Measurements from ENCODE around the gene ABCA8.
"Not testable (repeated sequence)": the region's sequence is repeated elsewhere in the genome, so short reads cannot be mapped to it uniquely, and the experiment has no call there.

ABCA8 gene

DNA sequence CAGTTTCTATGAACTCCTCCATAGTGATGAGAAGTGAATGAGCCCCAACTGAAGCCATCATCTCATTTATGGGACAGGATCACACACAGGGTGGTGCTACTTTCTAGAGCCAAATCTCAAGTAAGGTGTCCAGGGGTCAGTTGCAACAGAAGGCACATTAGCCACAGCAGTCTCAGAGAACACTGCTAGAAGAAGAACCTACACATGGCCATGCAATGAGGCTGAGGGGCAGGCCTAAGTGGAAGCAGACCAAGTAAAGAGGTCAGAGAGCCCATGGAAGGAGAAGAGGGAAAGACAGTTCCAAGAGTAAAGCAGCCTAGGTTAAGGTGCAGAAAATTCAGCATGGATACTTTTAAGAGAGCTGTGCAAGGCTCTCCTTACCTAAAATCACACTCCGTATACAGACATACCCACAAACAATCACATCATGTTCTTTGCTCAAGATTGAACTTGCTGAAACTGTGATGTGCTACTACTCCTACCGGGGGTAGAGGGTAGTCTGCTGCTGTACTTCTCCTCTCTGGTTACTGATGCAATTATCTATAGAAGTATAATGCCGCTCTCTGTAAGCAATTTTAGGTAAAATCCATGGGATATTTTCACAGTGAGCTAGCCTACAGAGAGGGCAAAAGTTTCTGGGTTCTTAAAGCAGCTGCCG lies 1.7 kb downstream of the ABCA8 start:
- TF ChIP-seq, protein P1, sequence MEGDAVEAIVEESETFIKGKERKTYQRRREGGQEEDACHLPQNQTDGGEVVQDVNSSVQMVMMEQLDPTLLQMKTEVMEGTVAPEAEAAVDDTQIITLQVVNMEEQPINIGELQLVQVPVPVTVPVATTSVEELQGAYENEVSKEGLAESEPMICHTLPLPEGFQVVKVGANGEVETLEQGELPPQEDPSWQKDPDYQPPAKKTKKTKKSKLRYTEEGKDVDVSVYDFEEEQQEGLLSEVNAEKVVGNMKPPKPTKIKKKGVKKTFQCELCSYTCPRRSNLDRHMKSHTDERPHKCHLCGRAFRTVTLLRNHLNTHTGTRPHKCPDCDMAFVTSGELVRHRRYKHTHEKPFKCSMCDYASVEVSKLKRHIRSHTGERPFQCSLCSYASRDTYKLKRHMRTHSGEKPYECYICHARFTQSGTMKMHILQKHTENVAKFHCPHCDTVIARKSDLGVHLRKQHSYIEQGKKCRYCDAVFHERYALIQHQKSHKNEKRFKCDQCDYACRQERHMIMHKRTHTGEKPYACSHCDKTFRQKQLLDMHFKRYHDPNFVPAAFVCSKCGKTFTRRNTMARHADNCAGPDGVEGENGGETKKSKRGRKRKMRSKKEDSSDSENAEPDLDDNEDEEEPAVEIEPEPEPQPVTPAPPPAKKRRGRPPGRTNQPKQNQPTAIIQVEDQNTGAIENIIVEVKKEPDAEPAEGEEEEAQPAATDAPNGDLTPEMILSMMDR (IDR thresholded peaks at IDR 0.05; ENCODE audit: control insufficient read depth, extremely low read depth, insufficient read depth) = no peak
- H3K4me3 ChIP-seq (ENCODE audit: low read depth, low read length) = no peak overlapping the region
- no peak for DNase-seq (ENCODE audit: low read depth)

DNA sequence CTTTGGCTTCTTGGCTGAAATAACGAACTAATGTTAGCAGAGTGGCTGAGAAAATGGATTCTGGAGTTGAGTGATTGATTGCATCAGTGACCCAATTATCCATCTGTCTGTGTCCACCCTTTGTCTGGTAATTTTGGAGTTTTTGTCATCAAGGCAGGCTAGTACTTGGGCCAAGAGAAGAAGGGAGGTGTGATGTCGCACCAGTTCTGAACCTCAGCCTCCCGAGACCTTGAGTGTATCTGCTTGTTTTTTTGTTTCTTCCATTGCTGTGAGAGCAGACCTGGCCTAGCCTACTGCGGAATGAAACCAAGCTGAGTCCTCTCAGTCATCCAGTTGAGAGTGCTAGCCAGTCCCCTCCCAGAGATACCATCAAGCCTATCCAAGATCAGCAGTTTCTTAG lies 4.5 kb downstream of the ABCA8 start:
- TF ChIP-seq, protein P1 (IDR thresholded peaks at IDR 0.05; ENCODE audit: control insufficient read depth, extremely low read depth, insufficient read depth) = no peak
- no peak overlapping the region for H3K4me3 ChIP-seq (ENCODE audit: low read depth, low read length)
- DNase-seq (ENCODE audit: low read depth) = no peak

DNA sequence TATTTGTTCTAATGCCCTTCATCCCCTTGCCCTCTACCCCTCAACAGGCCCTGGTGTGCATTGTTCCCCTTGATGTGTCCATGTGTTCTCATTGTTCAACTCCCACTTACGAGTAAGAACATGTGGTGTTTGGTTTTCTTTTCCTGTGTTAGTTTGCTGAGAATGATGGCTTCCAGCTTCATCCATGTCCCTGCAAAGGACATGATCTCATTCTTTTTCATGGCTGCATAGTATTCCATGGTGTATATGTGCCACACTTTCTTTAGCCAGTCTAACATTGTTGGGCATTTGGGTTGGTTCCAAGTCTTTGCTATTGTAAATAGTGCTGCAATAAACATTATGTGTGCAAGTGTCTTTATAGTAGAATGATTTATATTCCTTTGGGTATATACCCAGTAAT lies 7.3 kb downstream of the ABCA8 start:
- DNase-seq (ENCODE audit: low read depth); H3K4me3 ChIP-seq (ENCODE audit: low read depth, low read length): not testable (repeated sequence)

DNA sequence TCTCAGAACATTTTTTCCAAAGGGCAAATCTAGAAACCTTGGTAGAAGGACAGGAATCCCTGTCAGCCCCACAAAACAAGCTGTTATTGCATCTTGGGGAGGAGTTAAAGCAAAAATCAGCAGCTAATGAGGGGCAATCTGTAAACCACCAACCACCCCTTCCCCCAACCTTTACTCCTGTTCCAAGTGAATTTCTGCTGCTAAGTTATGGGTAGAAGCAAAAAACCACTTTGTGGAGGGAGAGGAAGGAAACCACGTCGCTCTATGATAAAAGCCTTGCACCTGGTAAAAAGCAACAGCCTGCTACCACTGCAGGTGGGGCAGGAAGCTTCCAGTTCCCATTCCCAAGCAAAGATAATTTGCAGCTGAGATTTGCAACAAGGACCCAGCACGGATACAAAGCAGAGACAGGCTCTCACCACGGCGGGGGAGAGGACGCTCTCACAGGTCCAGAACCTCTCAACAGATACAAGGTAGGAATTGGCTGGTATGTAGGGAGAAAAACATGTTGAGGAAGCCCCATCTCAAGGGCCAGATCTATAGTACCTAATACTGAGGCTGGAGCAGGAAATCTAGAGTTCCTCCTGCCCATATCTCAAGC lies 10.7 kb downstream of the ABCA8 start:
- DNase-seq (ENCODE audit: low read depth) = no peak
- TF ChIP-seq, protein P1 (IDR thresholded peaks at IDR 0.05; ENCODE audit: control insufficient read depth, extremely low read depth, insufficient read depth) = no peak
- no peak overlapping the region for H3K4me3 ChIP-seq (ENCODE audit: low read depth, low read length)

DNA sequence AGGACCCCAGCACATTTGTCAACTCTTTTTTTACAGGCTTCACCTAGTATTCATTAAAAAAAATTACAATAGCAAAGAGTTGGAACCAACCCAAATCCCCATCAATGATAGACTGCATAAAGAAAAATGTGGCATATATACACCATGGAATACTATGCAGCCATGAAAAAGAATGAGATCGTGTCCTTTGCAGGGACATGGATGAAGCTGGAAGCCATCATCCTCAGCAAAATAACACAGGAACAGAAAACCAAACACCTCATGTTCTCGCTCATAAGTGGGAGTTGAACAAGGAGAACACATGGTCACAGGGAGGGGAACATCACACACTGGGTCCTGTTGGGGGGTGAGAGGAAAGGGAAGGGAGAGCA lies 11.4 kb downstream of the ABCA8 start:
- DNase-seq (ENCODE audit: low read depth); H3K4me3 ChIP-seq (ENCODE audit: low read depth, low read length): not testable (repeated sequence)

DNA sequence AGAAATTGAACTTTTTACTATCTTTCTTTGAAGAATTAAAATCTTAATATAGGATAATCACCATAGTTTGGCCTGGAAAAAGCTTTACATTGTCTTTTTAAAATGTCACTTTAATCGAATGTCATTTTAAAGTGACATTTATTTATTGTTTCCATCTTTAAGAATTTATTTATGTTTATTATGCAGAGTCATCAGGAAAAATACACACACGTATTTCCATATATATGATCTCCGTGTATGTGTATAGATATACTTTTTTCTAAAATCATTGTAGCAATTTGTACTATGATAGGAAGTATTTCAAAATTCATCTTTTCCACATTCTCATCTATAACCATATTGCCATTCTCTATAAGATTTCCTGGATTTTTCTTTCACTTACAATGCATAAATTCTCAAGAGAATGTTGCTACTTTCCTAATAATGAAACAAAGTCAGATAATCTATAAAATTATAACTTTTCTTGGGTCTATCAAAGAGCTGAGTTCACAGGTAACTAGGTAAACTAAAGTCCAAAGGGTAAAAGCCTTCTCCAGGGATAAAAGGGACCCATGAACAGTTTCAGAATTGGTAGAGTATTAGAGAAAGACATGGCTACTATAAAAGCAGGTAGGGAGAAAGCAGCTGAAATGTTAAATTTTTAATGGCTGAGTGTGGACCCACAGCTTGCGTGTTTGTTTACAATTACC lies 11.9 kb downstream of the ABCA8 start:
- TF ChIP-seq, protein P1 (IDR thresholded peaks at IDR 0.05; ENCODE audit: control insufficient read depth, extremely low read depth, insufficient read depth) = no peak
- no peak overlapping the region for H3K4me3 ChIP-seq (ENCODE audit: low read depth, low read length)
- DNase-seq (ENCODE audit: low read depth) = no peak

DNA sequence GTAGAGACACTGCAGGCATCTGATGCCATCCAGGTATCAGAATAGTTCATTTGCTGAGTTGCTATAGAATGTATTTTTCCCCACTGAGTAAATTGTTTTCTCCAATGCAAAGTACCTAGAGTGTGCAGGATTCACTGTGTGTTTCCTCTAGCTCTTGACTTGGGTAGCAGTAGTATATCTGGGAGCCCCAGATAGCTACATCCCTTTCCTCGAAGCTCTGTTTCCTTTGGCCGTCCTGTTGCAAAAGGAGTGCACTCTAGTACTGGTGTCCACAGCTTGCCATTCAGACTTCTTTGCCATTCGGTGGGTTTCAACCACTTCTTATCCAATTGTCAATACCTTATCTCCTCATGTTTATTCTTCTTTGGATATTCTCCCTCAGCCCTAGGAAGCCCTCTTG lies 12.8 kb downstream of the ABCA8 start:
- no peak overlapping the region for H3K4me3 ChIP-seq (ENCODE audit: low read depth, low read length)
- no peak for DNase-seq (ENCODE audit: low read depth)
- TF ChIP-seq, protein P1 (IDR thresholded peaks at IDR 0.05; ENCODE audit: control insufficient read depth, extremely low read depth, insufficient read depth) = no peak

DNA sequence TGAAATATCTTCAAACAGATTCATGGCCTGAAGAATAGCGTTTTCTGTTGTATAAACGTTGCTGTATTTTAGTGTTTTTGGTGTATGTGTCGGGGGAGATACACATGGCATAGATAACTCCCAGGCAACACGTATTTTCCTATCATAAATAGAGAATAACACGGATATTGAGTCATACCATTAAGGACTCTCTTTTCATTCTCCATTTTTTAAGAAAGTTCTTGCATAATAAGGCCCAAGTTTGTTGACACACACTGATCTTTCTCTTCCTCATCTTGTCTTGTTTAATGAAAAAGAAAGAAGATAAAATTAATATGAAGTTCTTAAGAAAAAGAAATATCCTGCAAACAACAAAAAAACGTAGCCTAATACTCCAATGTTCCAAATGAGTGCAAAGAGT lies 13.4 kb downstream of the ABCA8 start:
- TF ChIP-seq, protein P1 (IDR thresholded peaks at IDR 0.05; ENCODE audit: control insufficient read depth, extremely low read depth, insufficient read depth) = no peak
- no peak overlapping the region for H3K4me3 ChIP-seq (ENCODE audit: low read depth, low read length)
- no peak for DNase-seq (ENCODE audit: low read depth)
